Umbilical cord (tissue), 2 donors: ENCODE measurements around the gene ACOT13. TPM values are rescaled to one million over a fixed set of nuclear protein-coding genes. Genes with fewer than 3 reads are reported as not detected.
"Not testable (repeated sequence)": the region's sequence is repeated elsewhere in the genome, so short reads cannot be mapped to it uniquely, and the experiment has no call there.

Source experiments
- DNase-seq: peaks from one replicate; pipeline ENCODE4 v3.0.0-alpha.2; 2015; ENCODE audit warnings: low spot score
- total RNA-seq: library from RNA; depleted of rRNA; stranded (reverse); fragments of >200 nt; gene quantifications from one replicate; pipeline ENCODE4 v1.2.3, GENCODE V29; 2014; ENCODE audit warnings: low replicate concordance; ENCODE audit not compliant: insufficient read depth

ACOT13 gene
- total RNA-seq, 1 donor from 2014 or later, result 12.0 TPM

GRCh38 chr6:24661759-24662158 is 5.1 kb upstream of the ACOT13 start:
- not testable (repeated sequence) for DNase-seq

GRCh38 chr6:24662236-24662635 is 4.6 kb upstream of the ACOT13 start:
- no peak for DNase-seq

- no peak for DNase-seq
These were observed 3.7 kb upstream of the ACOT13 start for GRCh38 chr6:24663189-24663588.

- no peak for DNase-seq
These were observed 2.6 kb upstream of the ACOT13 start for GRCh38 chr6:24664046-24664987.

- no peak for DNase-seq
These were observed 708 bp upstream of the ACOT13 start for GRCh38 chr6:24666097-24666640.

GRCh38 chr6:24667378-24667803 is 514 bp downstream of the ACOT13 start:
- peak; percentile 25 for DNase-seq

GRCh38 chr6:24668066-24668996 is 1.5 kb downstream of the ACOT13 start:
- DNase-seq, result not testable (repeated sequence)

- no peak for DNase-seq
These were observed 2.1 kb downstream of the ACOT13 start for GRCh38 chr6:24668997-24669361.

- not testable (repeated sequence) for DNase-seq
These were observed 3.6 kb downstream of the ACOT13 start for GRCh38 chr6:24670492-24670891.

- DNase-seq, result not testable (repeated sequence)
These were observed 4.2 kb downstream of the ACOT13 start for GRCh38 chr6:24671077-24671476.

GRCh38 chr6:24672620-24673182 is 5.8 kb downstream of the ACOT13 start:
- no peak for DNase-seq

- no peak for DNase-seq
These were observed 6.7 kb downstream of the ACOT13 start for GRCh38 chr6:24673625-24674024.

- not testable (repeated sequence) for DNase-seq
These were observed 12.0 kb downstream of the ACOT13 start for GRCh38 chr6:24678792-24679352.

- no peak for DNase-seq
These were observed 13.7 kb downstream of the ACOT13 start for GRCh38 chr6:24680582-24680981.

- no peak for DNase-seq
These were observed 16.7 kb downstream of the ACOT13 start for GRCh38 chr6:24683297-24684296.

- no peak for DNase-seq
These were observed 19.5 kb downstream of the ACOT13 start for GRCh38 chr6:24686408-24686807.

- DNase-seq, result no peak
These were observed 20.1 kb downstream of the ACOT13 start for GRCh38 chr6:24686946-24687345.

- DNase-seq, result no peak
These were observed 23.1 kb downstream of the ACOT13 start for GRCh38 chr6:24689964-24690363.

- no peak for DNase-seq
These were observed 23.7 kb downstream of the ACOT13 start for GRCh38 chr6:24690593-24690992.

- DNase-seq, result no peak
These were observed 24.7 kb downstream of the ACOT13 start for GRCh38 chr6:24691550-24691949.
